Measurements from ENCODE around the gene CCM2L.
"Not testable (repeated sequence)": the region's sequence is repeated elsewhere in the genome, so short reads cannot be mapped to it uniquely, and the experiment has no call there.

Gene CCM2L

DNA sequence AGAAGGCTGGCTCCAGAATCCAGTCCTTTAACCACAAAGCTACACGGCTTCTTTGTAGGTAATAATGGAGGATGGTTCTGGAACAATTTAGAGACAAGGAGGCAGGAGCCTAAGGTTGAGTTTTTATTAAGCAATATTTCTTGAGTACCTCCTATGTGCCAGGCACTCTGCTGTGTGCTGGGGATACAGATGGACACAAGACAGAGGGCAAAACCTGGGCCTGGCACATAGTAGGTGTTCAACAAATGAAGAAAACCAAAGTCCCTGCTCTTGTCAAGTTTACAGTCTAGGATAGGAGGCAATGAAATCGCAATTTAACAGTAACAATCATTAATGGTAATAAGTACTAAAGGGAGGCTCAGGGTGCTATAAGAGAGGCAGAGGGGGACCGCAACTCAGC lies 17.4 kb downstream of the CCM2L start:
- no peak for DNase-seq (ENCODE audit: extremely low read depth in 1 of 2, low read depth in 1 of 2)

DNA sequence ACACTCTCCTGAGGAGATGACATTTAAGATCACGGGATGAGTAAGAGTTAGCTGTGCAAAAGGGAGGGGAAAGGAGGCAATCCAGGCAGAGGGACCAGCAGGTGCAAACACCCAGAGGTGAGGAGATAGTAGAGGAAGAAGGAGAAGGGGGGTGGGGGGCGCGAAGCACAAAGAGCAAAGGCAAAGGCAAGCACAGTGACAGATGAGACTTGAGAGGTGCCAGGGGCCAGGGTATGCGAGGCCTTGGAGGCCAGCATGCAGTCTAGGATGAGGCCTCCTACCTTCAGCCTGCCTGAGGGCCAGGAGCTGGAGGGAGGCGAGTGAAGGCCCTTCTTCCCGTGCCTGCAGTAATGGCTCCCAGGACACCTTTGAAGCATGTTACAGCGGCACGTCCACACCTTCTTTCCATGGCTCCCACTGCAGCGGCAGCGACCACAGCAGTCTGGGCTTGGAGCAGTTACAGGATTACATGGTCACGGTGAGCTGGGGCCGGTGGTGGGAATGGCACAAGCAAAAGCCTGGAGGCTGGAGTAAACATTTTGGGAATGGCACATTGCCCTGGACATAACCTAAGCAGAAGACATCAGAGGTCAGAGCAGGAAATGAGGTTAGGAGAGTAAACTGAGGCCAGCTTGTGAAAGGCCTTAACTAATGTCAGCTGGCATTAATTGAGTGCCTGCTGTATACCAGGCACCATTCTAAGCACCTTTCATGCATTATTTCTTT lies 18.6 kb downstream of the CCM2L start:
- DNase-seq (ENCODE audit: extremely low read depth in 1 of 2, low read depth in 1 of 2), result no peak

DNA sequence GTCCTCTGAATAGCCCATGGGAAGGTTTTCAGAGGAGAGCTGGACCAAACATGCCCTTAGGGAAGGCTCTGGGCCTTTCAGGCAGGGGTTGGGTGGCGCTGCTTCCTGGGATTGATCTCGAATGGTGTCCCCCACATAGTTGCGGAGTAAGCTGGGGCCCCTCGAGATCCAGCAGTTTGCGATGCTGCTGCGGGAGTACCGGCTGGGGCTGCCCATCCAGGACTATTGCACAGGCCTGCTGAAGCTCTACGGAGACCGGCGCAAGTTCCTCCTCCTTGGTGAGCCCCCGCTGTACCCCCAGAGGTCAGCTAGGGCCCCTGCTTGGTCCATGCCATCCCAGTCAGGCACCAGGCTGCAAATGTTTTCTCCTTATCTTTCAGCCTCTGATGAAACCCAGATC lies 19.3 kb downstream of the CCM2L start:
- DNase-seq (ENCODE audit: extremely low read depth in 1 of 2, low read depth in 1 of 2), result no peak

DNA sequence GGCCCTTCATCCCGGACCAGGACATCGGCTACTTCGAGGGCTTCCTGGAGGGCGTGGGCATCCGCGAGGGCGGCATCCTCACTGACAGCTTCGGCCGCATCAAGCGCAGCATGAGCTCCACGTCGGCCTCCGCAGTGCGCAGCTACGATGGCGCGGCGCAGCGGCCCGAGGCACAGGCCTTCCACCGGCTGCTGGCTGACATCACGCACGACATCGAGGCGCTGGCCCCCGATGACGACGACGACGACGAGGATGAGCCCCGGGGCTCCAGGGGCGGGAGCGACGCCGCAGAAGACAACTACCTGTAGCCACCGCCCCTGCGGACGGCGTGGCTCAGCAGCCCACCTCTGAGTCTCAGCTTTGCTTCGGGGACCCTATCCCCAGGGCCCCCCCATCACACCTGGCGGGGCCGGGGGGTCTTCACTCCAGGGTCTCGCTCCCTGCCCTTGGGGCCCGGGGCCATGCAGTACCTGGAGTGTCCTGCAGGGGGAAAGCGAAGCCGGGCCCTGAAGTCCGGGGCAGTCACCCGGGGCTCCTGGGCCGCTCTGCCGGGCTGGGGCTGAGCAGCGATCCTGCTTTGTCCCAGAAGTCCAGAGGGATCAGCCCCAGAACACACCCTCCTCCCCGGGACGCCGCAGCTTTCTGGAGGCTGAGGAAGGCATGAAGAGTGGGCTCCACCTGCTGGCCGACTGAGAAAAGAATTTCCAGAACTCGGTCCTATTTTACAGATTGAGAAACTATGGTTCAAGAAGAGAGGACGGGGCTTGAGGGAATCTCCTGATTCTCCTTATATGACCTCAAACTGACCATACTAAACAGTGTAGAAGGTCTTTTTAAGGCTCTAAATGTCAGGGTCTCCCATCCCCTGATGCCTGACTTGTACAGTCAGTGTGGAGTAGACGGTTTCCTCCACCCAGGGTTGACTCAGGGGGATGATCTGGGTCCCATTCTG lies 21.0 kb downstream of the CCM2L start:
- peak in 1 of 2 donors; percentile 33 for DNase-seq (ENCODE audit: extremely low read depth in 1 of 2, low read depth in 1 of 2)

DNA sequence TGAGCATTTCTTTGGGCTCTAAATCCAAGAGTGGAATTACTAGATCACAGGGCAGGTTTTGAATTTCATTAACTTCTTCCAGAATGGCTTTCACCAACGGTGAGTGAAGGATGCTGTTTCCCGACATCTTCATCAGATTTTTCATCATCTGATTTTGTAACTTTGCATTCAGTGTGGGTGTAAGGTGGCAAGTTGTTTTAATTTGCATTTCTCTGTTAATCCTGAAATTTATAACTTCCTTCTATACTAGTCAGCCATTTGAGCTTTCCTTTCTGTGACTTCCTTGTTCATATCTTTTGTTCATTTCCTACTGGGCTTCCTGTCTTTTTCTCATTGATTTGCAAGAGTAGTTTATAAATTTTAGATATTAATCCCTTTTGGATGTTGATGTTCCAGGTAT lies 23.1 kb downstream of the CCM2L start:
- no peak for DNase-seq (ENCODE audit: extremely low read depth in 1 of 2, low read depth in 1 of 2)

DNA sequence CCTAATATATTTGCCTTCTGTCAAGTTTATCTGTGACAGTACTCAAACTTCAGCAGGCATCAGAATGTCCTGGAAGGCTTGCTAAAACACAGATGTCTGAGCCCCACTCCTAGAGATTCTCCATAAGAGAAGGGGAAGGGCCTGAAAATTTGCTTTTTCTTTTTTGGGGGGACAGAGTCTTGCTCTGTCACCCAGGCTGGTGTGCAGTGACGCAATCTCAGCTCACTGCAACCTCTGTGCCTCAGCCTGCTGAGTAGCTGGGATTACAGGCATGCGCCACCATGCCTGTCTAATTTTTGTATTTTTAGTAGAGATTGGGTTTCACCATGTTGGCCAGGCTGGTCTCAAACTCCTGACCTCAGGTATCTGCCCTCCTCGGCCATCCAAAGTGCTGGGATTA lies 23.5 kb downstream of the CCM2L start:
- DNase-seq (ENCODE audit: extremely low read depth in 1 of 2, low read depth in 1 of 2), result not testable (repeated sequence)

DNA sequence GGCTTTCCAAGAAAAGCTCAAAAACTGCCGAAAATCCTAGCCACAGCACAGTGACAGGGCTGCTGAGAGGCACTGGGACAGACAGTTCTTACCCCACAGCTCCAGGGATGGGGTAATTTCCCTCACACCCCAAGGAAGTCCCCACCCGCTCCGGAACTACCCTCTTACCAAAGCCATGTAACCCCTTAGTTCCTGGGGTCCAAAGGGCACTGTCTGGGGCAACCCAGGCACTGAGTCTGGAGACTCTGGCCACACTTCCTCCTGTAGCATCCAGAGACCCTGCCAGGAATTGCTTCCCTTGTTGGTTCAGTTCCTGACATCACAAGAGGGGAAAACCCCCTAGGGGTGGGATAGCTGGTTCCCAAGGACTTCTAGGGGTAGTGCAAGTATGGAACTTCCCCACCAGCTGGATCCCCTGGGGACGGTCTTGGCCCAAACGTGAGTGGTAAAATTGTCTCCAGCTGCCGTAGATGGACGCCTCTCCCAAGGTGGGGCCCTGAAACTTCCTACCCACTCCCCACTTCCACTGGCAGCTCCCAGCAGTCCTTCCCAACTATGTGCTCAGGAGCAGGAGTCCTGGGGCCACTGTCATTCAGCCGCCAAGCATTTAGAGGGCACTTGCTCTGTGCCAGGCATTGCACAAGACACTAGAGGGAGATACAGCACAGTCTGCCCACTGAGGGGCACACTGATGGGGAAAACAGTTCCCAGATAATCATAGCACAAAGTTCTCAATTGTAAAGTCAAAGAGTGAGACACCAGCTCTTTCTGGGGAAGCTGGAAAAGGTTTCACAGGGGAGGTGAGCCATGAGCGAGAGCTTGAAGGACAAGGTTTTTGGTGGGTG lies 24.6 kb downstream of the CCM2L start:
- no peak for DNase-seq (ENCODE audit: extremely low read depth in 1 of 2, low read depth in 1 of 2)

DNA sequence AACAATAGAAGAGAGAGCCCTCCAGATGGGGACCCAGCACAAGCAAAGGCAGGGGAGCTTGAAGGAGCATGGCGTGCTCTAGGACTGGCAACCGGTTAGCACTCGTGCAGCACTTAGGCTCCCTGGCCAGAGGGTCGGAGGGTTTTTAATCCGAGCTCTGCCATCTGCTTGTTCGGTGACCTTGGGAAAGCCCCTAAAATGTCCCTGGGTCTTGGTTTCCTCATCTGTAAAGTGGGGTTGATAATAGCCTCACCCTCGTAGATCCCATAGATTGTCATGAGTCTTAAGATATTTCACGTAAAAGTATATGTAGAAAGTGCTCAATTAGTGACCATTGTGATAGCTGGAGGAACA lies 25.2 kb downstream of the CCM2L start:
- DNase-seq (ENCODE audit: extremely low read depth in 1 of 2, low read depth in 1 of 2), result no peak

DNA sequence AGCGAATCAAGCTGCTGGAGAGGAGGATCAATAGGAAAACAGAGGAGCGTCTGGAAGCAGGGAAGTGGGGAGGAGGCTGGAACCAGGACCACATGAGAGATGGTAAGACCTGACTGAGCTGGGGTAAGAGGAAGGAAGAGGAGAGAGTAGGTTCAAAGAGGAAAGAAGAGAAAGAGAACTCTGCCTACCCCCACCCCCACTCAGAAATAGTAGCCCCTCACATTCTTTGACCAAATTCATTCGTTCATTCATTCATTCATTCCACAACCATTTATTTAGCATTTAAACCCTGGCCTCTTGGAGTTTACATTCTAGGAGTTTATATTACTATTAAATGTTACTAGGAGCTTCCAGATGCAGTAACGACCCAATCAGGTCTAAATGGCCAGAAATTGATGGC lies 26.0 kb downstream of the CCM2L start:
- DNase-seq (ENCODE audit: extremely low read depth in 1 of 2, low read depth in 1 of 2), result no peak

DNA sequence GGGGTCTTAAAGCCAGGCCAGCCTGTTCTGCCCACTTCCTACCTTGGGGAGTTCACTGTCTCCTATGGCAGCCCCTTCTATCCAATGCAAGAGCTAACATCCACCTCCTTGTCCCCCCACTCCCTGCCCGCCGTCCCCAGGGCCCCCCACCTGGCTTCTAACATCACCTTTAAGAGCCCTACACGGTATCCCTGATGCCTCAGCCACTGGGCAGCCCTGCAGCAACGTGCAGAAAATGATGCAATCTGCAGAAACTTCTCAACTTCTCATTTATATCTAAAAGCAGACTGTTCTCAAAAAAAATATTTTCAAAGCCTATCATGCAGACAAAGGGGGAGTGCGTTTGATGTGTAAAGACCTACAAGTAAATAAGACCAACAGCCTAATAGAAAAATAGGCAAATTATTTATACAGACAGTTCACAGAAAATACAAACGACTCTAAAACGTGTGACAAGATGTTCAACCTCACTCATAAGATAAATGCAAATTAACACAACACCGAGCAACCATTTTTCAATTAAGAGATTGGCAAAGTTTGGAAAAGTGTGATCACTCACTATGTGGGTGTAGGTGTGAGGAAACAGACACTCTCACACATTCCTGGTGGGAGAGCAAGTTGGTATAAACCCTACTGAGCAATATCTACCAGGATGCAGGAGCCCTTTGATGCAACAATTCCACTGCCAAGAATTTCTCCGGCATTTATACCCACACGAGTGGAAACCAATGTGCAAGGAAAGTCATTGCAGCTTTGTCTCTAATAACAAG lies 26.7 kb downstream of the CCM2L start:
- DNase-seq (ENCODE audit: extremely low read depth in 1 of 2, low read depth in 1 of 2), result no peak

DNA sequence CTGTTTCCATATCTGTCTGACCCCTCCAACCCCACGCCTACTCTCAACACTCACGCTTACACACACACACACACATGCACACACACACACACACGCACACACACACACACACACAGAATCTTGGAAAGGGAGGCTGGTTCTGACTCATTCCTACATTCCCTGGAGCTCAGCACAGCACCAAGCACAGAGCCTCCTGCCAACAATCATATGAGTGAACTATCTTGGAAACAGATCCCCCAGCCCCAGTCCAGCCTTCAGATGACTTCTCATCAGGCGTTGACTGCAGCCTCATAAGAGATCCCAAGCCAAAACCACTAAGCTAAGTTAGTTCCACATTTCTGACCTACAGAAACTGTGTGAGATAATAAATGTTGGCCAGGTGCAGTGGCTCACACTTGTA lies 27.7 kb downstream of the CCM2L start:
- no peak for DNase-seq (ENCODE audit: extremely low read depth in 1 of 2, low read depth in 1 of 2)

DNA sequence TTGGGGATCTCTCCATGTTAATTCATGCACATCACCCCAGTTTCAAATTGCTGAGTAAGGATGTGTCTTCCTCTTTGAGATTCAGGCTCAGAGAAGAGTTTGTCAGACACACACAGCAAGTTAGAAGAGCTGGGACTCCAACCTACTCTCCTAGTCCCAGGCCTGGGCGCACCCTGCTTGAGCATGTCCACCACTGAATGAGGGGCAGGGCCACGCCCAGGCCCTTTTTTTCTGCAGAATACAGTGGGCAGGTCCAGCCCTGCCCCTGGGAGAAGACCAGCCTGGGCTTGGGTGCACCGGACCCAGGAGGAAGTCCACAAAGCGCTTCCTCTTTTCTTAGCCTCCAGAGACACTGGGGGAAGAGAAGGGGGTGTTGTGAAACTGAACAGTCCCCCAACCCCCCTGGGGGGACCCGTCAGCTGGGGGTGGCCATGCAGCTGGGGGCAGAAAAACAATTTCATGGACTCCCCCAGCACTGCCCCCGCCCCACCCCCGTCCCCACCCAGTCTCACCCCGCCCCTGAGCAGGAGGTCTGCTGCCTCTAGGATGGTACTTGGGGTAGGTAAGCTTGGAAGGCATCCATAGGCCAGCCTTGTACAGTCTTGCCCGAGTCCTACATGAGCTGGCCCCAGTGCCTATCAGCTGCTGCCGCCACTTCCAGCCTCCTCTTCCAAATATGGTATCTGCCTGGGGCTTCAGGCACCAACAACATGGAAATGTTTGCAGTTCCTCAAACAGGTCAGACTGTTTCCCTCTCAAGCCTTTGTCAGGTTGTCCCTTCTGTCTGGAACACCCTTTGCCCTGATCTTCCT lies 30.1 kb downstream of the CCM2L start:
- no peak for DNase-seq (ENCODE audit: extremely low read depth in 1 of 2, low read depth in 1 of 2)

DNA sequence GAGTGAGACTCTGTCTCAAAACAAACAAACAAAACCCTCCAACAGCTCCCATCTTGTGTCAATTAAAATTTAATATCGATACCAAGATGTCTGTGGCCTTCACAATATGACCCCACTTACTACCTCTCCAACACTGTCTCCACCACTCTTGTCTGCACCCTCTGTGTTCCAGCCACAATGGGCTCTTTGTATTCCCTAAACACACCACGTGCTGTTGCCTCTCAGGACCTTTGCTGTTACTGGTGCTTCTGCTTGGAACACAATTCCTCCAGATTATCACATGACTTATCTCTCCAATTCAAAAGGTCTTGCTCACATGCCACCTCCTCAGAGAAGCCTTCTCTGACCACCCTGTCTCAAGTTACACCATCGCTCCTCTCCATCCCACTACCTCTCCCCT lies 35.8 kb downstream of the CCM2L start:
- DNase-seq (ENCODE audit: extremely low read depth in 1 of 2, low read depth in 1 of 2), result no peak

DNA sequence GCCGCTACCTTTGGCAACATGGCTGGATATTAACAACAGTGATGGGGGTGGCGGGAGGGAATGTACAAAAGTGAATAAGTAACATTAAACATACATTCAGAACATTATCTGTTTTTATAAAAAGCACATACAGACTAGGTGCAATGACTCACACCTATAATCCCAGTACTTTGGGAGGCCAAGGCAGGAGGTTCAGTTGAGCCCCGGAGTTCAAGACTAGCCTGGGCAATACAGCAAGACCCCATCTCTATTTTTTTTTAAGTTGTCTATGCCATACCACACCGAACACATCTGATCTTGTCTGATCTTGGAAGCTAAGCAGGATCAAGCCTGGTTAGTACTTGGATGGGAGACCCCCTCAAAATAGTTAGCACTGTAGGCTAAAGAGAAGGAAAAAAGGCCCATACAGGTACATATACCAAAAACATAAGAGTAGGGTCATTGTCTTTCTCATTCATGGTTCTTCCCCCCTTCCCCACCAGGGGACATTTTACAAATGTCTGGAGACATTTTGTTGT lies 40.1 kb downstream of the CCM2L start:
- no peak for DNase-seq (ENCODE audit: extremely low read depth in 1 of 2, low read depth in 1 of 2)

DNA sequence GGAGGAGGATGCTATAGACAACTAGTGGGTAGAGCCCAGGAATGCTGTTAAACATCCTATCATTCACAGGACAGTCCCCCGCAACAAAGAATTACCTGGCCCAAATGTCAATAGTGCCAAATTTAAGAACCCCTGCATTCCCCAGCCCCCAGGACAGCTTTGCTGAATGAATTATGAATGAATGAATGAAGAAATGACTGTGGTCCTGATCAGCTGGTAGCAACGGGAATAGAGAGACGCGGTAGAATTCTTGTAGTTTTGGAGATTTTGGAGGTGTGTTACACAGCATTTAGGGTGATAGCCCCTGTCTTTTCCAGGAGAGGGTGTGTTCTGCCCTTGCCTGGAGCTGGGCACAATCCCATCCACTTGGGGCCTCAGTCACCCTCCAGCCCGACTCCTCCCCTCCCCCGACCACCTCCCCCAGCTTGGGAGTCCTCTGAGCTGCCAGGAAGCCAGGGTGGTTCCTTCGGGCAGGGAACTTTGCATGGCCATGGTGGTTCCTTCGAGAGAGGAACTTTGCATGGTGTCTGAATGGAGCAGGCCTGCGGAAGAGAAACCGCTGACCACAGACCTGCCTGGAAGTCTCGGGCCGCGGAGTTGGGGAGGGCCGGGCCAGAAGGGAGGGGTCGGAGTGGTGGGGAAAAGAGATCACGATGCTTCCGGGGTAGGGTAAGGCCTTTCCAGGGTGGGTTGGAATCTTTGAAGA lies 40.8 kb downstream of the CCM2L start:
- DNase-seq (ENCODE audit: extremely low read depth in 1 of 2, low read depth in 1 of 2), result no peak

DNA sequence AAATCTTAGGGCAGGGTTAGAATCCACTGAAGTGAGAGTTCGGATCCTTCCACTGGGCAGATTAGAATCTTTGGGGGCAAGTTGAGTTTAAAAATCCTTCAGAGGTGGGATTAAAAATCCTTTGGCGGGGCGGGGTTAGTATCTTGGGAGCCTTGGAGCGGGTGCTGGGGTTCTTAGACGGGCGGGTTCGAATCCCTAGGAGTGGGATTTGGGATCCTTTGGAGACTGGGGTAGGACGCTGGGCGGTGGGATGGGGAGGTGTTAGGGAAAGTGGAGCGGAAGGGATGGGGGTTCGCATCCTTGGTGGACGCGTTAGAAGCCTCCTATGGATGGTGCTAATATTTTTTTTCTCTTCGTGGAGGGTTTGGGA lies 41.5 kb downstream of the CCM2L start:
- DNase-seq (ENCODE audit: extremely low read depth in 1 of 2, low read depth in 1 of 2), result no peak

DNA sequence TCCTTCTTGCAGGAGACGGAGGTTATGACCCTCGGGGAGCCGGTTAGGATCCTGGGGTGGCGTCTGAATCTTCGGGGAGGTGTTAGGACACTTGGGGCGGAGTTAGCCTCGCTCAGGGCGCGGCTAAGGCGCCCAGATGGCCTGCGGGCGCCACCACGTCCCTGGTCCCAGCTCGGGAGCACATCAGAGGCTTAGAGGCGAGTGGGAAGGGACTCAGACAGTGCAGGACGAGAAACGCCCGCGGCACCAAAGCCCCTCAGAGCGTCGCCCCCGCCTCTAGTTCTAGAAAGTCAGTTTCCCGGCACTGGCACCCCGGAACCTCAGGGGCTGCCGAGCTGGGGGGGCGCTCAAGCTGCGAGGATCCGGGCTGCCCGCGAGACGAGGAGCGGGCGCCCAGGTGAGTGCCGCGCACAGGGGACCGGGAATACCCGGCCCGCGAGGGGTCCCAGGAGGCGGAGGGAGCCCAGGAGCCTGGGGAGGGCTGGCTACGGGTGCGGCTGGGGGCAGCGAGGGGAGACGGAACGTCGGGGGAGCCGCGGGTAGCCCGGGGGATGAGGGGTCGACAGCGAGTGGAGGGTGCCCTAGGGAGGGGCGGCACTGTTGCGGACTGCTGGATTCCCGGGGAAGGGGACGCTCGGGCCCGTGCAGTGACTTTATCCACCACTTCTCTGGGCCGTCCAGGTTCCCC lies 42.0 kb downstream of the CCM2L start, which contains the start of gene HCK:
HCK (plus strand) TSS at position 153 of the 688 bp plus-strand sequence.
- DNase-seq (ENCODE audit: extremely low read depth in 1 of 2, low read depth in 1 of 2), result no peak

DNA sequence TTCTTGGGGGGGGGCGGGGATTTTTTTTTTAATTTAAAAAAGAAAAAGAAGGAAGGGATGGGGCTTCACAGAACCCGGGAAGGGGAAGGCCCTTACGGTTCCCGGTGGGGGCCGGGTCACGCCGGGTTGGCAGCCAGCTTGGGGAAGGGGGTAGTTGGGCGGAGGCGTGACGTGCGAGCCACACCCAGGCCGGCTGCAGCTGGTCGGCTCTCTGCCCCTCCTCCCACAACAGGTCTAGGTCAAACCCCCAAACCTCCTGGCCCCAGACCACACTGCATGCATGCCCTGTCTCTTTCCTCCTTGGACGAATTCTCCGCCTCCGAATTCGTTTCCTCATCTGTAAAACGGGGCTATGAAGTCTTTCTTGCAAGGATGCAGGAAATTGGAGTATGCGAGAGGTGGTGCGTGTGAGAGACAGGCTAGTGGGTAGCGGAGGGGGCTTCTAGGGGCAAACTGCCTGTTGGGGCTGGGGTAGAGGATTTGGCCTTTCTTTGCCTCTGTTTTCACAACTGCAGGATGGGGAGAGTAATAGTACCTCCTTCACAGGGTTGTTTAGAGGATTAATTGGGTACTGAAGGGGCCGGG lies 42.6 kb downstream of the CCM2L start:
- no peak for DNase-seq (ENCODE audit: extremely low read depth in 1 of 2, low read depth in 1 of 2)
